ENCODE data around the gene SNHG17.
"Not testable (repeated sequence)": the region's sequence is repeated elsewhere in the genome, so short reads cannot be mapped to it uniquely, and the experiment has no call there.

Gene SNHG17

DNA sequence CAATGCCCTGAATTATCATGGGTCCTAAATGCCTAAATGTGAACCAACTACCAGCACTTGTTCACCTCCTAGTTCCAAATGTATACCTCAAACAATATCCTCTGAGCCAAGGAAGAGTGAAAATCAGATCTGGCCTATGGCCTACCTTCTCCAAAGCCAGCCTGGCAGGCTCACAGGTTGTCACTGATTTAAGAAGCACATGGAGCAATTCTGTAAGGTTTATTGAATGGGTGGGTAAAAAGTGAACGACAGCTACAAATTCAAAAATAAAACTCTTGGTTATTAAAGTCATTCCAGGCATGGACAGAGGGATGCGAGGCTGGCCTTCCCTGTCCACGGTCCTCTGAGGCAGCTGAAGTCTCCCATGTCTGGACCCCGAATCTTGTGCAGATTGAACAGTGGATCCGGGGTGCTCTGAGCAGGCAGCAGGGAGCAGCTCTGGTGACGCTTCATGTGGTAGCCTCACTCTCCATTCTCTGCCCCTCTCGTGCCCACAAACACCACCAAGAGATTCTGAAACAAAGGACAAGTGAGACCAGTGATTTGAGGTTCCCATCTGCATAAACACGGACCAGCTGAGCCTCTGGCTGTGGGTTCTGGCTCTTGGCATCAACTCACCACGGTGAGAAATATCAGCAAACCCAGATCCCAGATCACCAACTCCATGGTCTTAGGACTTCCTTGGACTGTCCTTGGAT, 14.6 kb downstream of the SNHG17 start:
- no peak for DNase-seq (ENCODE audit: low read depth, low spot score)

- DNase-seq (ENCODE audit: low read depth, low spot score): no peak
These were observed 16.5 kb downstream of the SNHG17 start for GRCh38 chr20:38418509-38419204.

DNA sequence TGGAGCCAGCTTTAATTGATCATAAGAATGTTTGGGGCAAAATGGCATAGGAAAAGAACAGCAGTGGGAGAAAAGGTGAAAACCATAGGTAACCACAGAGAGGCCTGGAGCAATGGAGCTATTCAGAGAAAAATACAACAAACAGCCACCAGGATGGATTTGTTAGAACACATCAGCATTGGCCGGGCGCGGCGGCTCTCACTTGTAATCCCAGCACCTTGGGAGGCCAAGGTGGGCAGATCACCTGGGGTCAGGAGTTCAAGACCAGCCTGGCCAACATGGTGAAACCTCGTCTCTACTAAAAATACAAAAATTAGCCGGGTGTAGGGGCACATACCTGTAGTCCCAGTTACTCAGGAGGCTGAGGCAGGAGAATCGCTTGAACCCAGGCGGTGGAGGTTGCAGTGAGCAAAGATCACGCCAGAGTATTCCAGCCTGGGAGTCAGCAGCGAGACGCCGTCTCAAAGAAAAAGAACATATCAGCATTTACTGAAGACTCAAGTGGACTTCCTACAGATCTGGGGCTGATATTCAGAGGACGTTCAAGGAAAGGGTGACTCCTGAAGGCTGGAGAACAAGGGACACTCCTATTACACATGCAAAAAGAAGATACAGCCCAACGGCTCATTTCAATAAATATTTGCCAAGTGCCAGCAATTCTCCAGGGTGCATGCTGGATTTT, 20.2 kb downstream of the SNHG17 start:
- DNase-seq (ENCODE audit: low read depth, low spot score): no peak

GRCh38 chr20:38412877-38413577, 22.1 kb downstream of the SNHG17 start:
- no peak for DNase-seq (ENCODE audit: low read depth, low spot score)

- not testable (repeated sequence) for DNase-seq (ENCODE audit: low read depth, low spot score)
These were observed 27.3 kb downstream of the SNHG17 start for GRCh38 chr20:38407822-38408221.

DNA sequence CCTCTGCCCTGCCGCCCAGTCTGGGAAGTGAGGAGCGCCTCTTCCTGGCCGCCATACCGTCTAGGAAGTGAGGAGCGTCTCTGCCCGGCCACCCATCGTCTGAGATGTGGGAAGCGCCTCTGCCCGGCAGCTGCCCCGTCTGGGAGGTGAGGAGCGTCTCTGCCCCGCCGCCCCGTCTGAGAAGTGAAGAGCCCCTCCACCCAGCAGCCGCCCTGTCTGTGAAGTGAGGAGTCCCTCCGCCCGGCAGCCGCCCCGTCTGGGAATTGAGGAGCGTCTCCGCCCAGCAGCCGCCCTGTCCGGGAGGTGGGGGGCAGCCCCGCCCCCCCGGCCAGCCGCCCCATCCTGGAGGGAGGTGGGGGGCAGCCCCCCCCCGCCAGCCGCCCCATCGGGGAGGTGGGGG, 27.8 kb downstream of the SNHG17 start:
- no peak for DNase-seq (ENCODE audit: low read depth, low spot score)

DNA sequence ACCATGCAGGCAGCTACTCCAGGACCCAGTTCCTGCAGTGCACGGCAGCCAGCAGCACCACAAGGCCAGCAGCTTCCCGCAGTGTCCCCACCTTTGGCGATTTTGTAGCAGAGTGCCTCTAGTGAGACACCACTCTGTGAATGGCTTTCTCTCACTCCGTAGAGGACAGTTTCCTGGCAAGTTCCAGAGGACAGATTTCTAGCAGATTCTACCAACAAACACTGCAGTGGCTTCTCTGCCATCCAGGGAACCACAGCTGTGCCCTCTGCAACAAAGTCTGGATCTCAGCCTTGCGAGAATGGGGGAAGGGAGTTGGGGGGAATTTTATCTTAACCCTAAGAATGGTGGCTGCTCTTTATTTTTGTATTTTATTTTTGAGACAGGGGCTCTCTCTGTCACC, 28.7 kb downstream of the SNHG17 start:
- DNase-seq (ENCODE audit: low read depth, low spot score): no peak

DNA sequence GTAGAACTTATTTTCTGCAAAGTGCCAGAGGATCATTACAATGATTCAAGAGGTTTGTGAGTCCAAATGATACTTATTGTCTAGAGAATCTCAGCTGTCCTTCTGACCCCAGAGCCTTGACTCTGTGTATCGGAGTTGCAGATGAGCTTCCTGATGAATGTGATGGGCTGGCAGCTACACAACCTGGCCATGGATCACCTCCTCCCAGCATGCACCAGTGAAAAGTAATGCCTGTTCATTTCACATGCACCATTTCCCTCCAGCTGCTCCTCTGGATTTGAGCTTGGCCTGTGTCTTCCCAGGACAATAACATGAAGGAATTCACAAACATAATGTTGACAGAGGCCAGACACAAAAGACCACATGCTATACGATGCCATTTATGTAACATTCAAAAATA, 30.0 kb downstream of the SNHG17 start:
- DNase-seq (ENCODE audit: low read depth, low spot score): no peak

DNA sequence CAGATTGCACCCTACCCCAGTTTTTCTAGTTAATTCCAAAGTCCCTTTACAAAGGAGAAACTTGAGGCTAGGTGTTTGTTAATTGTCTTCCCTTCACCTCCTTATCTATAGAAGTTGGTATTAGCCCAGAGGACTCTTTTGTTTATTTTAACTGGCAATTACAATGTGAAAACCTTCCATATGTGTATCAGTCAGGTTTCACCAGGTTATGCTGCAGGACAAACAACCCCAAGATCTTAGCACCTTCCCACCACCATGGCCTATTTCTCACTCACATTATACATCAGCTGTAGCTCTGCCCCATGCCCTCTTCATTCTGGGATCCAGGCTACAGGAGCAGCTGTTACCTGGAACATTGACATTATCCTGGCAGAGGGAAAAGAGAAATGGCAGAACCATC, 31.1 kb downstream of the SNHG17 start:
- DNase-seq (ENCODE audit: low read depth, low spot score): no peak

DNA sequence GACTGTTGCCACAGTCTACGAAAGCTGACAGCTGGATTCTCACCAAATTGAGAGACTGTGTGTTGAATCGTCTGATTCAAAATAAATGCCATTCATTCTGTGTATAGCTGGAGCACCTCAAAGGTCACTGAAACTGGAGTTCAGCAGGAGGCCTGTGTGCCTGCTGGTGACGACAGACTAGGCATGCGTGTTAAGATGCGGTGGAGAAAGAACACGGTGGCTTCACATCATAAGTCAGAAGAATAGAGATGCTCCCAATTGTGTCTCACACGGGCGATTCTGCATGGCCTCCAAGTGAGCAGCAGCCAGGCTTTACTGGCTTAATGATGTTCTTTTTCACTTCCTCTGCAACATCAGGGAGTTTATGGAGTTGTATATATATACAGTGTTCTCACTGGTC, 32.3 kb downstream of the SNHG17 start:
- no peak for DNase-seq (ENCODE audit: low read depth, low spot score)

- DNase-seq (ENCODE audit: low read depth, low spot score): no peak
These were observed 33.0 kb downstream of the SNHG17 start for GRCh38 chr20:38402089-38402488.

DNA sequence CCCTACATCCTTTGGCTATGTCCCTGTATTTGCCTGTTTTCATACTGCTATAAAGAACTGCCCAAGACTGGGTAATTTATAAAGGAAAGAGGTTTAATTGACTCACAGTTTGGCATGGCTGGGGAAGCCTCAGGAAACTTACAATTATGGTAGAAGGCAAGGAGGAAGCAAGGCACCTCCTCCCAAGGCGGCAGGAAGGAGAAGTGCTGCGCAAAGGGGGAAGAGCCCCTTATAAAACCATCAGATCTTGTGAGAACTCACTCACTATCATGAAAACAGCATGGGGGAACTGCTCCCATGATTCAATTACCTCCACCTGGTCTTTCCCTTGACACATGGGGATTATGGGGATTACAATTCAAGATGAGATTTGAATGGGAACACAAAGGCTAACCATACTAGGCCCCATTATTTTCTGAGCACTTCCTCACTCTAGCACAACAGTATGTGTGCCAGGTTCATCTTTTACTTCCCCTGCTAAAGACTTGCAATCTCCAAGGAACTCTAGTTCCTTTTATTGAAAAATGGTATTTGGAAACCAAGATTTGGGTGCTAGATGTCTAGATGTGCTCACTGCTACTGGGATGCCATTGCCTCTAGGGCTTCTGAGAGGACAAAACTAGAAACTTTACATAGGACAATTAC, 39.3 kb downstream of the SNHG17 start:
- not testable (repeated sequence) for DNase-seq (ENCODE audit: low read depth, low spot score)

DNA sequence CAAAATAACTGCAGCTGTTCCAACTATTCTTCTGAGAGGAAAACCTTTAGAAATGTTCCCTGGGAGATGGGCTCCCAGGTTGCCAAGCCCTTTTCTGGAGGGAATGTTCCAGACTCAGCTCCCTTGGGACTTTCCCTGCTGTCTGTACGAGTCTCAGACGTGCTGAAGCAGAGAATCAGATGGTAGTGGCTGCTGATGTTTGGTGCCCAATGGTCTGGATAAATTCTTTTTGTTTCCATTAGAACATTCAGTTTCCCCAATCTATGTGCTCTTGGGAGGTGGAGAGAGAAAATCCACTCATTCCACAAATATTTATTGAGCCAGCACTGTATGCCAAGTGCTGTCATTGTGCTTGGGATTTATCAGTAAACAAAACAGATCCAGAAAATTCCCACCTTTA, 40.0 kb downstream of the SNHG17 start:
- DNase-seq (ENCODE audit: low read depth, low spot score): no peak

- no peak for DNase-seq (ENCODE audit: low read depth, low spot score)
These were observed 41.9 kb downstream of the SNHG17 start for GRCh38 chr20:38393259-38393658.

GRCh38 chr20:38392356-38392755, 42.8 kb downstream of the SNHG17 start:
- DNase-seq (ENCODE audit: low read depth, low spot score): no peak

GRCh38 chr20:38387953-38388352, 47.2 kb downstream of the SNHG17 start:
- no peak for DNase-seq (ENCODE audit: low read depth, low spot score)

GRCh38 chr20:38386851-38387250, 48.3 kb downstream of the SNHG17 start:
- no peak for DNase-seq (ENCODE audit: low read depth, low spot score)

GRCh38 chr20:38386004-38386403, 49.1 kb downstream of the SNHG17 start:
- DNase-seq (ENCODE audit: low read depth, low spot score): no peak

DNA sequence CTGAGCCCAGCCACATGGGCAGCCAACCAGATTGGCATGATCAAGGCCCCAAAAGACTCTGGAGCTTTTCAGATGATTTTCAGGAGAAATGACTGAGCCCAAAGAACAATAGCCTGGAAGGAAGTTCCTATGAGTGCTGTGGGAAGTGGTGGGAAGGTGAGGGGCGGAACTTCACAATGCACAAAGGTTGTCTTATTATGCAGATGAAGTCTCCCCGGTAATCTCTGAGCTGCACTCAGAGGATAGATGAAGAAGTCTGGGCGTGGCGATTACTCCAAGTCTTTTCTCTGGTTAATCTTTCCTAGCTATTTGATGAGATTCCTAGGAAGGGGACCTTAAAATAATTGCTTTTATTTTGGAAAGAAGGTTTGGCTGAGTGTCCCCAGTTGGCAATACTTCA, 52.0 kb downstream of the SNHG17 start:
- DNase-seq (ENCODE audit: low read depth, low spot score): no peak

DNA sequence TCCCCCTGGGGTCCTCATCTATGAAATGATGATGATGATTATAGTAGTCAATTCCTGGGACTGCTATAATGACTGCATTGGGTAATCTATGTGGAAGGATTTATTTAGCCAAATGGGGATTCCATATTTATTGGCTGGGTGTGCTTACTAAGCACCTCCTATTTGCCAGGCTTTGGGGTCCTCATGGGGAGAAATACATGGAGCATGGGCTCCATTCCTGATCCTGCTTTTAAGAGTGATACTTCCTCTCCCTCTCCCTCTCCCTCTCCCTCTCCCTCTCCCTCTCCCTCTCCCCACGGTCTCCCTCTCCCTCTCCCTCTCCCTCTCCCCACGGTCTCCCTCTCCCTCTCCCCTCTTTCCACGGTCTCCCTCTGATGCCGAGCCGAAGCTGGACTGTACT, 57.3 kb downstream of the SNHG17 start:
- not testable (repeated sequence) for DNase-seq (ENCODE audit: low read depth, low spot score)

DNA sequence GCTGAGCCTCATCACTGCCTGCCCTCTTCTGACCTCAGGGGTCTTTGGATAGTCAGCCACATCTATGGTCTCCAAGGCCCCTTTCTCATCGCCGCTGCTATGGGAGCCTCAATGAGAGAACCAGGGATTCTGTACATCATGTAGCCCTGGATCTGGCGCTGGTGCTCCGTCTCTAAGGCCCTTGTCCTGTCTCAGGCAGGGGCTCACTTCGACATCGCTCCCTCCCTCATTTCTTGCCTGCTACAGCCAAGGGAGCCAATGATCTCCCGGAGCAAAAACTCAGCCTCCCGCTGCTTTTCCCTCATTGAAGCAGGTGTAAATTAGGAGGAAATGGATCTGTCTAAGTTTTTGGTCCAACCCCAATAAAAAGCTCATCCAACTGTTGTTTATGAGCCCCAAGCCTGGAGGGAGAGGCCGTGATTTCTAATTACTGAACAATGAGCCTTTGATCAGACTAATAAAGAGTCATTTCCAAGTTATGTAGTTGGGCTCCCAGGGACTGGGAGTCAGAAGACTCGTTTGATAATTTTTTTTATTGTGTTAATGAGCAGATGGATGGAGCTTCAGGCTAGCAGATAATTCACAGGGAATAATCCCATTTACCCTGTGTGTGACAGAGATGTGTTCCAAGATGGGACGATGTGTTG, 58.0 kb downstream of the SNHG17 start:
- no peak for DNase-seq (ENCODE audit: low read depth, low spot score)
